Lung (tissue), 12 donors: ENCODE measurements around the gene MAP4K1. TPM values are rescaled to one million over a fixed set of nuclear protein-coding genes. Genes with fewer than 3 reads are reported as not detected.
"Not testable (repeated sequence)": the region's sequence is repeated elsewhere in the genome, so short reads cannot be mapped to it uniquely, and the experiment has no call there.

Experiments
- ATAC-seq: fragments of 200-7000 bp; cut with Tn5 transposase; one replicate; pipeline ENCODE4 v1.9.1; 2020; ENCODE audit warnings: moderate number of reproducible peaks; ENCODE audit not compliant: insufficient read depth, low FRiP score
- DNase-seq, 3 donors: peaks; one replicate each; pipeline ENCODE4 v3.0.0-alpha.2; 2013 to 2017
- H3K27ac ChIP-seq, 2 donors: one replicate each; pipeline ENCODE4 v1.5.1; 2013; ENCODE audit warnings: mild to moderate bottlenecking in 2 of 2, moderate library complexity in 2 of 2, control low read depth in 1 of 2, inconsistent platforms in 1 of 2, low read depth in 1 of 2, low read length in 1 of 2
- H3K27me3 ChIP-seq, 3 donors: one replicate each; pipeline ENCODE4 v1.5.1; 2013; ENCODE audit warnings: low read length in 2 of 3; ENCODE audit not compliant: control insufficient read depth in 3 of 3, insufficient read depth in 3 of 3
- H3K36me3 ChIP-seq, 4 donors: one replicate each; pipeline ENCODE4 v1.5.1; 2013; ENCODE audit warnings: low read length in 4 of 4, mild to moderate bottlenecking in 1 of 4, moderate library complexity in 1 of 4; ENCODE audit not compliant: control insufficient read depth in 4 of 4, insufficient read depth in 4 of 4
- H3K4me1 ChIP-seq, 5 donors: one replicate each; pipeline ENCODE4 v1.5.1; 2013; ENCODE audit warnings: low read length in 5 of 5, mild to moderate bottlenecking in 2 of 5, moderate library complexity in 1 of 5; ENCODE audit not compliant: control insufficient read depth in 5 of 5, insufficient read depth in 5 of 5
- H3K4me3 ChIP-seq: one replicate; pipeline ENCODE4 v1.5.1; 2013; ENCODE audit warnings: mild to moderate bottlenecking, control low read depth, moderate library complexity
- H3K9ac ChIP-seq, 2 donors: one replicate each; pipeline ENCODE4 v1.5.1; 2013; ENCODE audit warnings: low read length in 2 of 2, control low read depth in 1 of 2; ENCODE audit not compliant: insufficient read depth in 1 of 2
- H3K9me3 ChIP-seq, 4 donors: one replicate each; pipeline ENCODE4 v1.5.1; 2013; ENCODE audit warnings: low read length in 3 of 4, mild to moderate bottlenecking in 1 of 4, moderate library complexity in 1 of 4; ENCODE audit not compliant: control insufficient read depth in 4 of 4, insufficient read depth in 3 of 4
- CTCF ChIP-seq: IDR thresholded peaks from 2 replicates; pipeline ENCODE4 v1.5.1; 2012; ENCODE audit warnings: mild to moderate bottlenecking; ENCODE audit errors: control extremely low read depth, extremely low read depth
- WGBS, 2 donors: extraction: QIAGEN DNeasy Blood & Tissue Kit; methylation state at CpG; one replicate each; pipeline ENCODE4 v1.1.7; 2013; 5-methylcytosine and 5-hydroxymethylcytosine counted together
- polyA plus RNA-seq, 2 donors: library from polyadenylated mRNA; stranded (reverse); fragments of 200-250 nt; gene quantifications; one replicate each; pipeline ENCODE4 v1.2.1, GENCODE V29; 2013
- total RNA-seq, 2 donors: library from RNA; depleted of rRNA in 1 of 2; stranded (reverse); fragments of >200 nt in 1 of 2; gene quantifications; one replicate each; pipeline ENCODE4 v1.2.1, GENCODE V29; 2014 to 2021
- donor health status: control.
- donor health status: control.
- donor health status: Bipolar disorder and iron deficiency.
- donor health status: healthy.
- donor health status: DM: yes; HTN: yes; CAD: no.

MAP4K1 gene
- total and polyA plus RNA-seq, 4 donors: 4.0 to 13.1 (median 8.4) TPM

- WGBS, 2 donors: 51 to 62% methylated on average over 3 of the region's 3 CpGs
- H3K36me3 ChIP-seq: no peaks in the 10 kb centered on the region
- H3K4me3 ChIP-seq: no peak overlapping the region
- no peak for DNase-seq
- H3K9ac ChIP-seq: no peak overlapping the region
- no peak overlapping the region for H3K27ac ChIP-seq
- ATAC-seq: no peak
- no peak for TF ChIP-seq CTCF
- no peaks in the 10 kb centered on the region for H3K9me3 ChIP-seq
- H3K27me3 ChIP-seq: peaks cover 0 to 15% (median 3%) of the 10 kb centered on the region in 3 donors
- peaks cover 0 to 2% (median 0%) of the 10 kb centered on the region in 5 donors for H3K4me1 ChIP-seq
Measured at GRCh38 chr19:38554676-38555141, 63.0 kb downstream of the MAP4K1 start.

DNA sequence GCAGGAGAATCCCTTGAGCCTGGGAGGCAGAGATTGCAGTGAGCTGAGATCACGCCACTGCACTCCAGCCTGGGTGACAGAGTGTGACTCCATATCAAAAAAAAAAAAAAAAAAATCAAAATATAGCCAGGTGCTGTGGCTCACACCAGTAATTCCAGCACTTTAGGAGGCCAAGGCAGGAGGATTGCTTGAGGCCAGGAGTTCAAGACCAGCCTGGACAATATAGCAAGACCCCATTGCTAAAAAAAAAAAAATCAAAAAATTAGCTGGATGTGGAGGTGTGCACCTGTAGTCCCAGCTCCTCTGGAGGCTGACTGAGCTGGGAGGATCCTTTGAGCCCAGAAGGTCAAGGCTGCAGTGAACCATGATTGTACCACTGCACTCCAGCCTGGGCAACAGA, 64.5 kb downstream of the MAP4K1 start:
- H3K9ac ChIP-seq, H3K9me3 ChIP-seq, H3K27ac ChIP-seq, H3K4me1 ChIP-seq, H3K36me3 ChIP-seq, H3K4me3 ChIP-seq, DNase-seq, ATAC-seq: not testable (repeated sequence)
- peaks cover 0 to 20% (median 3%) of the 10 kb centered on the region in 3 donors for H3K27me3 ChIP-seq
- 96 to 100% methylated on average over 1 of the region's 1 CpG for WGBS, 2 donors

GRCh38 chr19:38551450-38551813, 66.3 kb downstream of the MAP4K1 start:
- Histone ChIP-seq H3K4me3 (peak overlapping the region; percentile 23), H3K9me3 (no peaks in the 10 kb centered on the region), H3K27ac (no peak overlapping the region), H3K4me1 (no peaks in the 10 kb centered on the region), H3K36me3 (no peaks in the 10 kb centered on the region), H3K9ac (no peak overlapping the region), H3K27me3 (peaks cover 0 to 20% (median 3%) of the 10 kb centered on the region in 3 donors)
- ATAC-seq: no peak
- no peak for DNase-seq
- 55 to 73% methylated on average over 6 of the region's 6 CpGs for WGBS, 2 donors
- no peak for TF ChIP-seq CTCF

GRCh38 chr19:38550376-38550775, 67.4 kb downstream of the MAP4K1 start:
- H3K4me1 ChIP-seq: no peaks in the 10 kb centered on the region
- H3K9me3 ChIP-seq: no peaks in the 10 kb centered on the region
- DNase-seq (no peak), ATAC-seq (no peak)
- no peak overlapping the region for H3K9ac ChIP-seq
- 77 to 78% methylated on average over 3 of the region's 3 CpGs for WGBS, 2 donors
- H3K36me3 ChIP-seq: no peaks in the 10 kb centered on the region
- no peak overlapping the region for H3K4me3 ChIP-seq
- TF ChIP-seq CTCF: no peak
- peaks cover 0 to 20% (median 3%) of the 10 kb centered on the region in 3 donors for H3K27me3 ChIP-seq
- H3K27ac ChIP-seq: no peak overlapping the region
